B cell (primary cell): ENCODE measurements around the gene MEIOB.

Source experiments
- CTCF ChIP-seq: fragments of 200-600 bp; IDR thresholded peaks from one replicate; pipeline ENCODE4 v1.8.0; 2022; ENCODE audit warnings: antibody characterized with exemption, mild to moderate bottlenecking
- EZH2 ChIP-seq: IDR thresholded peaks from 2 replicates; pipeline ENCODE4 v1.6.1; 2012; ENCODE audit warnings: borderline replicate concordance, low read depth, mild to moderate bottlenecking, moderate library complexity, low read length; ENCODE audit not compliant: insufficient read depth, poor library complexity, severe bottlenecking

- TF ChIP-seq CTCF (no peak), EZH2 (no peak)
These were observed 35.4 kb upstream of the MEIOB start for GRCh38 chr16:1907226-1907860.
